LHCN-M2 (cell line): ENCODE results near the gene KLHL40. TPM values are rescaled to one million over a fixed set of nuclear protein-coding genes. Genes with fewer than 3 reads are reported as not detected.

ENCODE experiments used
- DNase-seq: peaks from one replicate; pipeline ENCODE4 v3.0.0-alpha.2; 2012; ENCODE audit warnings: low read depth
- polyA plus RNA-seq: library from polyadenylated mRNA; unstranded; fragments of >200 nt; gene quantifications from one replicate; pipeline ENCODE4 v1.2.1, GENCODE V29; 2012; ENCODE audit warnings: missing spikeins
- total RNA-seq: library from RNA; depleted of rRNA; stranded (reverse); fragments of >200 nt; gene quantifications from 2 replicates; pipeline ENCODE4 v1.2.3, GENCODE V29; 2014; rRNA removed

Gene KLHL40
- total RNA-seq = 0.06 TPM in 1 of 2 replicates, not detected in the other
- polyA plus RNA-seq = 0.04 TPM

- no peak for DNase-seq
Observed at GRCh38 chr3:42685363-42685881, at the start of gene KLHL40. Gene KLHL40 (plus strand): TSS chr3:42685537. CDS start chr3:42685619, 82 bp downstream.

- DNase-seq = no peak
Observed at GRCh38 chr3:42637001-42637400, 48.3 kb upstream of the KLHL40 start.

- no peak for DNase-seq
Observed at GRCh38 chr3:42638339-42638842, 46.9 kb upstream of the KLHL40 start.

- DNase-seq = no peak
Observed at GRCh38 chr3:42639192-42639591, 46.1 kb upstream of the KLHL40 start.

- no peak for DNase-seq
Observed at GRCh38 chr3:42640129-42640528, 45.2 kb upstream of the KLHL40 start.

- no peak for DNase-seq
Observed at GRCh38 chr3:42640771-42641370, 44.5 kb upstream of the KLHL40 start.

GRCh38 chr3:42647821-42648459, 37.4 kb upstream of the KLHL40 start:
- DNase-seq = no peak

GRCh38 chr3:42649006-42649405, 36.3 kb upstream of the KLHL40 start:
- no peak for DNase-seq

- no peak for DNase-seq
Observed at GRCh38 chr3:42649783-42650182, 35.6 kb upstream of the KLHL40 start.

GRCh38 chr3:42651248-42652091, 33.9 kb upstream of the KLHL40 start:
- peak; percentile 71 for DNase-seq

GRCh38 chr3:42652251-42652610, 33.1 kb upstream of the KLHL40 start:
- peak; percentile 68 for DNase-seq

- peak; percentile 78 for DNase-seq
Observed at GRCh38 chr3:42652611-42653302, 32.6 kb upstream of the KLHL40 start.

- no peak for DNase-seq
Observed at GRCh38 chr3:42653303-42653559, 32.1 kb upstream of the KLHL40 start.

GRCh38 chr3:42653560-42654330, 31.6 kb upstream of the KLHL40 start, which contains the start of gene ZBTB47:
Gene ZBTB47 (plus strand): TSS chr3:42653697. CDS start chr3:42658356, 4,659 bp downstream.
- peak; percentile 34 for DNase-seq

GRCh38 chr3:42654331-42655201, 30.8 kb upstream of the KLHL40 start:
- peak; percentile 60 for DNase-seq

GRCh38 chr3:42655331-42655888, 29.9 kb upstream of the KLHL40 start:
- DNase-seq = no peak

- peak; percentile 42 for DNase-seq
Observed at GRCh38 chr3:42655980-42656679, 29.2 kb upstream of the KLHL40 start.

GRCh38 chr3:42656680-42657610, 28.4 kb upstream of the KLHL40 start:
- DNase-seq = no peak
